ENCODE data around the gene MRPL32.

The MRPL32 gene

GRCh38 chr7:42910306-42910705 is 21.9 kb upstream of the MRPL32 start:
- H3K27me3 ChIP-seq (ENCODE audit: control insufficient read depth, insufficient read depth, low read length), result no peaks in the 10 kb centered on the region
- H3K36me3 ChIP-seq (ENCODE audit: control insufficient read depth, insufficient read depth, low read length), result peaks cover 12% of the 10 kb centered on the region
- no peak overlapping the region for H3K27ac ChIP-seq (ENCODE audit: low read depth, low read length)
- H3K9me3 ChIP-seq (ENCODE audit: control insufficient read depth, insufficient read depth, low read length), result no peaks in the 10 kb centered on the region
- H3K4me1 ChIP-seq (ENCODE audit: control insufficient read depth, insufficient read depth, low read length), result peaks cover 16% of the 10 kb centered on the region
- 0 out of 2 replicates have a peak overlapping the region, but pooled peaks have one; percentile 70 for H3K4me3 ChIP-seq (ENCODE audit: low read depth, low read length)
- no peak overlapping the region for H3K9ac ChIP-seq (ENCODE audit: low read depth, low read length)

- H3K4me1 ChIP-seq (ENCODE audit: control insufficient read depth, insufficient read depth, low read length), result peaks cover 16% of the 10 kb centered on the region
- H3K9ac ChIP-seq (ENCODE audit: low read depth, low read length), result peak within 1 kb of the TSS; percentile 58
- H3K4me3 ChIP-seq (ENCODE audit: low read depth, low read length), result peak within 1 kb of the TSS; percentile 70
- H3K9me3 ChIP-seq (ENCODE audit: control insufficient read depth, insufficient read depth, low read length), result no peaks in the 10 kb centered on the region
- H3K36me3 ChIP-seq (ENCODE audit: control insufficient read depth, insufficient read depth, low read length), result peaks cover 27% of the 10 kb centered on the region
- H3K27me3 ChIP-seq (ENCODE audit: control insufficient read depth, insufficient read depth, low read length), result no peaks in the 10 kb centered on the region
- peak within 1 kb of the TSS; percentile 85 for H3K27ac ChIP-seq (ENCODE audit: low read depth, low read length)
These were observed 20.4 kb upstream of the MRPL32 start, which contains the start of gene C7orf25 for GRCh38 chr7:42911454-42912447. TSS of gene C7orf25 (minus strand) at chr7:42912070. CDS start at chr7:42910900, 1,170 bp downstream.

- Histone ChIP-seq H3K4me3 (ENCODE audit: low read depth, low read length) (no peak overlapping the region), H3K36me3 (ENCODE audit: control insufficient read depth, insufficient read depth, low read length) (peaks cover 45% of the 10 kb centered on the region), H3K9me3 (ENCODE audit: control insufficient read depth, insufficient read depth, low read length) (no peaks in the 10 kb centered on the region), H3K27me3 (ENCODE audit: control insufficient read depth, insufficient read depth, low read length) (no peaks in the 10 kb centered on the region), H3K27ac (ENCODE audit: low read depth, low read length) (peak overlapping the region; percentile 44), H3K9ac (ENCODE audit: low read depth, low read length) (no peak overlapping the region), H3K4me1 (ENCODE audit: control insufficient read depth, insufficient read depth, low read length) (peaks cover 16% of the 10 kb centered on the region)
These were observed 18.6 kb upstream of the MRPL32 start for GRCh38 chr7:42913591-42913990.

GRCh38 chr7:42914009-42914408 is 18.2 kb upstream of the MRPL32 start:
- H3K9me3 ChIP-seq (ENCODE audit: control insufficient read depth, insufficient read depth, low read length), result no peaks in the 10 kb centered on the region

GRCh38 chr7:42914421-42915045 is 17.6 kb upstream of the MRPL32 start:
- Histone ChIP-seq H3K27me3 (ENCODE audit: control insufficient read depth, insufficient read depth, low read length) (no peaks in the 10 kb centered on the region), H3K9me3 (ENCODE audit: control insufficient read depth, insufficient read depth, low read length) (no peaks in the 10 kb centered on the region), H3K4me3 (ENCODE audit: low read depth, low read length) (no peak overlapping the region), H3K4me1 (ENCODE audit: control insufficient read depth, insufficient read depth, low read length) (peaks cover 16% of the 10 kb centered on the region), H3K9ac (ENCODE audit: low read depth, low read length) (no peak overlapping the region), H3K27ac (ENCODE audit: low read depth, low read length) (no peak overlapping the region), H3K36me3 (ENCODE audit: control insufficient read depth, insufficient read depth, low read length) (peaks cover 53% of the 10 kb centered on the region)

More at GRCh38 chr7:42914009-42914408, 18.2 kb upstream of the MRPL32 start:
- Histone ChIP-seq H3K9ac (ENCODE audit: low read depth, low read length) (no peak overlapping the region), H3K27me3 (ENCODE audit: control insufficient read depth, insufficient read depth, low read length) (no peaks in the 10 kb centered on the region), H3K27ac (ENCODE audit: low read depth, low read length) (peak overlapping the region; percentile 44), H3K4me3 (ENCODE audit: low read depth, low read length) (no peak overlapping the region), H3K4me1 (ENCODE audit: control insufficient read depth, insufficient read depth, low read length) (peaks cover 16% of the 10 kb centered on the region), H3K36me3 (ENCODE audit: control insufficient read depth, insufficient read depth, low read length) (peaks cover 48% of the 10 kb centered on the region)

- Histone ChIP-seq H3K27ac (ENCODE audit: low read depth, low read length) (no peak overlapping the region), H3K9me3 (ENCODE audit: control insufficient read depth, insufficient read depth, low read length) (no peaks in the 10 kb centered on the region), H3K36me3 (ENCODE audit: control insufficient read depth, insufficient read depth, low read length) (peaks cover 59% of the 10 kb centered on the region)
These were observed 16.8 kb upstream of the MRPL32 start for GRCh38 chr7:42915356-42915755.

GRCh38 chr7:42922017-42922753 is 10.0 kb upstream of the MRPL32 start:
- Histone ChIP-seq H3K9ac (ENCODE audit: low read depth, low read length) (no peak overlapping the region), H3K4me1 (ENCODE audit: control insufficient read depth, insufficient read depth, low read length) (no peaks in the 10 kb centered on the region), H3K9me3 (ENCODE audit: control insufficient read depth, insufficient read depth, low read length) (no peaks in the 10 kb centered on the region), H3K4me3 (ENCODE audit: low read depth, low read length) (no peak overlapping the region), H3K36me3 (ENCODE audit: control insufficient read depth, insufficient read depth, low read length) (peaks cover 99% of the 10 kb centered on the region), H3K27me3 (ENCODE audit: control insufficient read depth, insufficient read depth, low read length) (no peaks in the 10 kb centered on the region), H3K27ac (ENCODE audit: low read depth, low read length) (no peak overlapping the region)

More at GRCh38 chr7:42915356-42915755, 16.8 kb upstream of the MRPL32 start:
- no peak overlapping the region for H3K4me3 ChIP-seq (ENCODE audit: low read depth, low read length)
- H3K27me3 ChIP-seq (ENCODE audit: control insufficient read depth, insufficient read depth, low read length), result no peaks in the 10 kb centered on the region
- no peak overlapping the region for H3K9ac ChIP-seq (ENCODE audit: low read depth, low read length)
- peaks cover 12% of the 10 kb centered on the region for H3K4me1 ChIP-seq (ENCODE audit: control insufficient read depth, insufficient read depth, low read length)

- no peaks in the 10 kb centered on the region for H3K9me3 ChIP-seq (ENCODE audit: control insufficient read depth, insufficient read depth, low read length)
- no peaks in the 10 kb centered on the region for H3K27me3 ChIP-seq (ENCODE audit: control insufficient read depth, insufficient read depth, low read length)
- peaks cover 4% of the 10 kb centered on the region; the same call in 1 of the 2 replicates for H3K4me1 ChIP-seq (ENCODE audit: control insufficient read depth, insufficient read depth, low read length)
- no peak overlapping the region for H3K27ac ChIP-seq (ENCODE audit: low read depth, low read length)
- H3K36me3 ChIP-seq (ENCODE audit: control insufficient read depth, insufficient read depth, low read length), result peaks cover 91% of the 10 kb centered on the region
- H3K9ac ChIP-seq (ENCODE audit: low read depth, low read length), result no peak overlapping the region
- no peak overlapping the region for H3K4me3 ChIP-seq (ENCODE audit: low read depth, low read length)
These were observed 7.8 kb upstream of the MRPL32 start for GRCh38 chr7:42924223-42924838.

- Histone ChIP-seq H3K4me1 (ENCODE audit: control insufficient read depth, insufficient read depth, low read length) (peaks cover 9% of the 10 kb centered on the region; the same call in 1 of the 2 replicates), H3K27me3 (ENCODE audit: control insufficient read depth, insufficient read depth, low read length) (no peaks in the 10 kb centered on the region), H3K36me3 (ENCODE audit: control insufficient read depth, insufficient read depth, low read length) (peaks cover 78% of the 10 kb centered on the region)
These were observed 6.5 kb upstream of the MRPL32 start for GRCh38 chr7:42925630-42926029.

GRCh38 chr7:42926204-42926603 is 6.0 kb upstream of the MRPL32 start:
- Histone ChIP-seq H3K27me3 (ENCODE audit: control insufficient read depth, insufficient read depth, low read length) (no peaks in the 10 kb centered on the region), H3K9me3 (ENCODE audit: control insufficient read depth, insufficient read depth, low read length) (no peaks in the 10 kb centered on the region), H3K4me3 (ENCODE audit: low read depth, low read length) (no peak overlapping the region), H3K4me1 (ENCODE audit: control insufficient read depth, insufficient read depth, low read length) (peaks cover 9% of the 10 kb centered on the region; the same call in 1 of the 2 replicates), H3K36me3 (ENCODE audit: control insufficient read depth, insufficient read depth, low read length) (peaks cover 73% of the 10 kb centered on the region), H3K27ac (ENCODE audit: low read depth, low read length) (no peak overlapping the region), H3K9ac (ENCODE audit: low read depth, low read length) (no peak overlapping the region)

More at GRCh38 chr7:42925630-42926029, 6.5 kb upstream of the MRPL32 start:
- H3K9me3 ChIP-seq (ENCODE audit: control insufficient read depth, insufficient read depth, low read length), result no peaks in the 10 kb centered on the region
- H3K4me3 ChIP-seq (ENCODE audit: low read depth, low read length), result no peak overlapping the region
- no peak overlapping the region for H3K27ac ChIP-seq (ENCODE audit: low read depth, low read length)
- no peak overlapping the region for H3K9ac ChIP-seq (ENCODE audit: low read depth, low read length)

Data from HUES48 (cell line).